Mononuclear cell (primary cell): Measurements from ENCODE around the gene ABHD17A. TPM values are rescaled to one million over a fixed set of nuclear protein-coding genes. Genes with fewer than 3 reads are reported as not detected.
A peak's percentile ranks its signal among the peaks of the same experiment; 100 is the strongest.

Experiments
- H3K27me3 ChIP-seq: 2 replicates; pipeline ENCODE4 v1.6.0; 2011; ENCODE audit warnings: low read length, control low read depth; ENCODE audit not compliant: insufficient read depth
- H3K4me1 ChIP-seq: 2 replicates; pipeline ENCODE4 v1.5.1; 2011; ENCODE audit warnings: mild to moderate bottlenecking, low read length, control low read depth; ENCODE audit not compliant: insufficient read depth
- H3K4me3 ChIP-seq: 2 replicates; pipeline ENCODE4 v1.5.1; 2011; ENCODE audit warnings: mild to moderate bottlenecking, low read length, moderate library complexity
- H3K9me3 ChIP-seq: 2 replicates; pipeline ENCODE4 v1.5.1; 2011; ENCODE audit warnings: low read depth, mild to moderate bottlenecking, control low read depth, low read length
- total RNA-seq: library from RNA; depleted of rRNA; stranded (reverse); fragments of >200 nt; gene quantifications from one replicate; pipeline ENCODE4 v1.2.3, GENCODE V29; 2012

ABHD17A gene
- total RNA-seq, 1 donor, result 97.8 TPM

GRCh38 chr19:1849132-1849474 is 36.2 kb downstream of the ABHD17A start:
- no peak overlapping the region for H3K4me3 ChIP-seq
- no peaks in the 10 kb centered on the region for H3K27me3 ChIP-seq
- peaks cover 76% of the 10 kb centered on the region for H3K4me1 ChIP-seq
- H3K9me3 ChIP-seq, result no peaks in the 10 kb centered on the region

GRCh38 chr19:1848399-1849131 is 36.7 kb downstream of the ABHD17A start, which contains the start of gene REXO1:
REXO1 (minus strand) TSS chr19:1848483; CDS start chr19:1848358, 125 bp downstream.
- H3K4me3 ChIP-seq, result peak within 1 kb of the TSS; percentile 85

GRCh38 chr19:1847684-1848398 is 37.5 kb downstream of the ABHD17A start:
- Histone ChIP-seq H3K9me3 (no peaks in the 10 kb centered on the region), H3K4me1 (peaks cover 72% of the 10 kb centered on the region), H3K4me3 (peak overlapping the region; percentile 85), H3K27me3 (no peaks in the 10 kb centered on the region)

More at GRCh38 chr19:1848399-1849131, 36.7 kb downstream of the ABHD17A start, which contains the start of gene REXO1:
- Histone ChIP-seq H3K4me1 (peaks cover 76% of the 10 kb centered on the region), H3K27me3 (no peaks in the 10 kb centered on the region), H3K9me3 (no peaks in the 10 kb centered on the region)

GRCh38 chr19:1847348-1847683 is 38.0 kb downstream of the ABHD17A start:
- Histone ChIP-seq H3K9me3 (no peaks in the 10 kb centered on the region), H3K4me1 (peaks cover 67% of the 10 kb centered on the region), H3K27me3 (no peaks in the 10 kb centered on the region), H3K4me3 (peak overlapping the region; percentile 85)

- H3K4me1 ChIP-seq, result peaks cover 65% of the 10 kb centered on the region
- no peak overlapping the region for H3K4me3 ChIP-seq
- H3K27me3 ChIP-seq, result no peaks in the 10 kb centered on the region
- H3K9me3 ChIP-seq, result no peaks in the 10 kb centered on the region
Observed at GRCh38 chr19:1846517-1847204, 38.6 kb downstream of the ABHD17A start.

- Histone ChIP-seq H3K4me1 (peaks cover 67% of the 10 kb centered on the region), H3K27me3 (no peaks in the 10 kb centered on the region), H3K4me3 (no peak overlapping the region), H3K9me3 (no peaks in the 10 kb centered on the region)
Observed at GRCh38 chr19:1845642-1846041, 39.7 kb downstream of the ABHD17A start.

- H3K9me3 ChIP-seq, result no peaks in the 10 kb centered on the region
- H3K4me3 ChIP-seq, result no peak overlapping the region
- H3K27me3 ChIP-seq, result no peaks in the 10 kb centered on the region
- H3K4me1 ChIP-seq, result peaks cover 72% of the 10 kb centered on the region
Observed at GRCh38 chr19:1845125-1845515, 40.2 kb downstream of the ABHD17A start.

GRCh38 chr19:1844513-1845124 is 40.7 kb downstream of the ABHD17A start:
- H3K4me1 ChIP-seq, result peaks cover 77% of the 10 kb centered on the region
- no peak overlapping the region for H3K4me3 ChIP-seq
- no peaks in the 10 kb centered on the region for H3K9me3 ChIP-seq
- no peaks in the 10 kb centered on the region for H3K27me3 ChIP-seq

GRCh38 chr19:1843646-1844394 is 41.5 kb downstream of the ABHD17A start:
- H3K9me3 ChIP-seq, result no peaks in the 10 kb centered on the region
- no peaks in the 10 kb centered on the region for H3K27me3 ChIP-seq
- H3K4me1 ChIP-seq, result peaks cover 75% of the 10 kb centered on the region
- H3K4me3 ChIP-seq, result no peak overlapping the region

- H3K4me3 ChIP-seq, result no peak overlapping the region
- no peaks in the 10 kb centered on the region for H3K27me3 ChIP-seq
- H3K4me1 ChIP-seq, result peaks cover 74% of the 10 kb centered on the region
- H3K9me3 ChIP-seq, result no peaks in the 10 kb centered on the region
Observed at GRCh38 chr19:1843116-1843515, 42.2 kb downstream of the ABHD17A start.

- no peaks in the 10 kb centered on the region for H3K27me3 ChIP-seq
- H3K4me1 ChIP-seq, result peaks cover 68% of the 10 kb centered on the region
- no peaks in the 10 kb centered on the region for H3K9me3 ChIP-seq
- H3K4me3 ChIP-seq, result no peak overlapping the region
Observed at GRCh38 chr19:1841209-1841924, 43.9 kb downstream of the ABHD17A start.

- H3K4me1 ChIP-seq, result peaks cover 61% of the 10 kb centered on the region
- no peaks in the 10 kb centered on the region for H3K9me3 ChIP-seq
- no peaks in the 10 kb centered on the region for H3K27me3 ChIP-seq
- H3K4me3 ChIP-seq, result no peak overlapping the region
Observed at GRCh38 chr19:1840541-1841115, 44.7 kb downstream of the ABHD17A start.

- Histone ChIP-seq H3K27me3 (no peaks in the 10 kb centered on the region), H3K4me3 (no peak overlapping the region), H3K4me1 (peaks cover 53% of the 10 kb centered on the region), H3K9me3 (no peaks in the 10 kb centered on the region)
Observed at GRCh38 chr19:1839658-1840540, 45.4 kb downstream of the ABHD17A start.
